Upper lobe of right lung (tissue), 1 donor: Measurements from ENCODE around the gene HTR3A. TPM values are rescaled to one million over a fixed set of nuclear protein-coding genes. Genes with fewer than 3 reads are reported as not detected.
A peak's percentile ranks its signal among the peaks of the same experiment; 100 is the strongest.

Source experiments
- ATAC-seq: fragments of 200-7000 bp; cut with Tn5 transposase; one replicate; pipeline ENCODE4 v1.9.1; 2020; ENCODE audit warnings: mild to moderate bottlenecking, moderate library complexity
- DNase-seq: peaks from one replicate; pipeline ENCODE4 v3.0.0-alpha.2; 2020
- H3K27ac ChIP-seq: fragments of 200-600 bp; one replicate; pipeline ENCODE4 v1.8.0; 2022
- H3K27me3 ChIP-seq: fragments of 200-600 bp; one replicate; pipeline ENCODE4 v1.8.0; 2022; ENCODE audit warnings: mild to moderate bottlenecking
- H3K36me3 ChIP-seq: fragments of 200-600 bp; one replicate; pipeline ENCODE4 v1.8.0; 2022
- H3K4me1 ChIP-seq: fragments of 200-600 bp; one replicate; pipeline ENCODE4 v1.8.0; 2022
- H3K4me3 ChIP-seq: fragments of 200-600 bp; one replicate; pipeline ENCODE4 v1.8.0; 2022; ENCODE audit warnings: mild to moderate bottlenecking
- H3K9me3 ChIP-seq: fragments of 200-600 bp; one replicate; pipeline ENCODE4 v1.8.0; 2022
- intact Hi-C: fragments of 100-400 bp; cut with DNase I; formaldehyde crosslinking; loops from one replicate; pipeline ENCODE4 v1.11.0; 2022
- total RNA-seq: library from RNA; stranded (reverse); fragmentation: NEBNext Ultra II Directional; extraction: Animal tissue kit (Norgen Biotek cat#: 25700); gene quantifications from one replicate; pipeline ENCODE4 v1.2.1, GENCODE V29; 2021
- TF ChIP-seq, protein P1 (sequence below): fragments of 200-600 bp; IDR thresholded peaks from one replicate; pipeline ENCODE4 v1.8.0; 2022; ENCODE audit warnings: antibody characterized with exemption
- donor health status: DM: no; HTN: yes; CAD: no; lungs with severe emphysema.

Gene HTR3A
- total RNA-seq, 1 donor from 2014 or later: not detected

- TF ChIP-seq, protein P1, sequence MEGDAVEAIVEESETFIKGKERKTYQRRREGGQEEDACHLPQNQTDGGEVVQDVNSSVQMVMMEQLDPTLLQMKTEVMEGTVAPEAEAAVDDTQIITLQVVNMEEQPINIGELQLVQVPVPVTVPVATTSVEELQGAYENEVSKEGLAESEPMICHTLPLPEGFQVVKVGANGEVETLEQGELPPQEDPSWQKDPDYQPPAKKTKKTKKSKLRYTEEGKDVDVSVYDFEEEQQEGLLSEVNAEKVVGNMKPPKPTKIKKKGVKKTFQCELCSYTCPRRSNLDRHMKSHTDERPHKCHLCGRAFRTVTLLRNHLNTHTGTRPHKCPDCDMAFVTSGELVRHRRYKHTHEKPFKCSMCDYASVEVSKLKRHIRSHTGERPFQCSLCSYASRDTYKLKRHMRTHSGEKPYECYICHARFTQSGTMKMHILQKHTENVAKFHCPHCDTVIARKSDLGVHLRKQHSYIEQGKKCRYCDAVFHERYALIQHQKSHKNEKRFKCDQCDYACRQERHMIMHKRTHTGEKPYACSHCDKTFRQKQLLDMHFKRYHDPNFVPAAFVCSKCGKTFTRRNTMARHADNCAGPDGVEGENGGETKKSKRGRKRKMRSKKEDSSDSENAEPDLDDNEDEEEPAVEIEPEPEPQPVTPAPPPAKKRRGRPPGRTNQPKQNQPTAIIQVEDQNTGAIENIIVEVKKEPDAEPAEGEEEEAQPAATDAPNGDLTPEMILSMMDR: no peak
- Histone ChIP-seq H3K9me3 (no peaks in the 10 kb centered on the region), H3K4me3 (no peak overlapping the region), H3K4me1 (no peaks in the 10 kb centered on the region), H3K27ac (no peak overlapping the region), H3K27me3 (no peaks in the 10 kb centered on the region), H3K36me3 (no peaks in the 10 kb centered on the region)
- DNase-seq (no peak), ATAC-seq (no peak)
- intact Hi-C loops: no loop called here
Measured at GRCh38 chr11:114019574-114019973, 44.7 kb downstream of the HTR3A start.

GRCh38 chr11:114025329-114025907 is 50.5 kb downstream of the HTR3A start:
- no peaks in the 10 kb centered on the region for H3K4me1 ChIP-seq
- peaks cover 5% of the 10 kb centered on the region for H3K27me3 ChIP-seq
- TF ChIP-seq, protein P1: no peak
- no peak for ATAC-seq
- DNase-seq: no peak
- H3K4me3 ChIP-seq: no peak overlapping the region
- no peaks in the 10 kb centered on the region for H3K36me3 ChIP-seq
- intact Hi-C loops: no loop called here
- H3K9me3 ChIP-seq: no peaks in the 10 kb centered on the region
- no peak overlapping the region for H3K27ac ChIP-seq

DNA sequence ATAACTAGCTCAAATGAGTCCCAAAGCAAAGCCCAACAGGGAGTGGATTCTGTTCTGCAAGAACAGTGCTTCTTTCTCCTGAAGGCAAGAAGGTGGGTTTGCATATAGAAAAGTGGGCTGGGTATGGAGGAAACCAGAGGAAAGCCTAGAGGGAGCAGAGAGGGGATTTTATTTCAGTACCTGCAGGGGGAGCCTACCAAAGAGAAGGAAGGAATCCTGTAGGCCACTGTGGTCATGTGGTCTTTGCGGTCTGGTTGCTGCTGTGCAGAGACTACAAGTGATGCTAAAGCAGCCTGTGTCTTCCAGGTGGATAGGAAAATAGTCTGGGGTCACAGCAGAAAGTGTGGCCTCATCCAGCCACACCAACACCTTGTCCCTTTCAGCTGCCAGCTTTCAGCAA is 51.4 kb downstream of the HTR3A start:
- no peak overlapping the region for H3K4me3 ChIP-seq
- peaks cover 5% of the 10 kb centered on the region for H3K27me3 ChIP-seq
- DNase-seq (no peak), ATAC-seq (peak; percentile 27)
- intact Hi-C loops: no loop called here
- TF ChIP-seq, protein P1: peak; percentile 7
- no peaks in the 10 kb centered on the region for H3K36me3 ChIP-seq
- no peaks in the 10 kb centered on the region for H3K9me3 ChIP-seq
- no peak overlapping the region for H3K27ac ChIP-seq
- no peaks in the 10 kb centered on the region for H3K4me1 ChIP-seq

DNA sequence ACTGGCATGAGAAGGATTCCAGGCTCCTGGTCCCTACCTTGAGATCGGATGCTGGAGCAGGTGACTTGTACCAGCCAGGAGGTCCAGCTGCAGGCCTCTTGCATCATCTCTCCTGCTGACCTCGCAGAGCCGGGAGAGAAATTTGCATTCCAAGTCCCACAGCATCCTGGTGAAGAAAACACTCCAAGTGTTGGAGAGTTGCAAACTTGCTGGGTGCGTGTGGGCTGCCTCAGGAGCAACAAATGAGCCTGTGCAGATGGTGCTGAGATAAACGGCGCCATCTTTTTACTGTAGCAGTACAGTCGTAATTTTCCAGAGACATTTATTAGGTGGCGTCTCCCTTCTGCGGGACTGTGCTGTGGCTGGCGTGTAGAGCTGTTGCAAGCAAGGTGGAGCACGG is 52.5 kb downstream of the HTR3A start:
- H3K27ac ChIP-seq: no peak overlapping the region
- no peaks in the 10 kb centered on the region for H3K4me1 ChIP-seq
- intact Hi-C loops: no loop called here
- ATAC-seq (no peak), DNase-seq (no peak)
- H3K27me3 ChIP-seq: peaks cover 5% of the 10 kb centered on the region
- H3K36me3 ChIP-seq: no peaks in the 10 kb centered on the region
- TF ChIP-seq, protein P1: no peak
- H3K4me3 ChIP-seq: no peak overlapping the region
- no peaks in the 10 kb centered on the region for H3K9me3 ChIP-seq

GRCh38 chr11:114027926-114028325 is 53.0 kb downstream of the HTR3A start:
- no peak overlapping the region for H3K27ac ChIP-seq
- peaks cover 5% of the 10 kb centered on the region for H3K27me3 ChIP-seq
- H3K4me3 ChIP-seq: no peak overlapping the region
- no peaks in the 10 kb centered on the region for H3K36me3 ChIP-seq
- intact Hi-C loops: no loop called here
- H3K9me3 ChIP-seq: no peaks in the 10 kb centered on the region
- no peak for DNase-seq
- no peak for ATAC-seq
- TF ChIP-seq, protein P1: no peak
- no peaks in the 10 kb centered on the region for H3K4me1 ChIP-seq
